HepG2 (cell line): Measurements from ENCODE around the gene CFAP119. TPM values are rescaled to one million over a fixed set of nuclear protein-coding genes. Genes with fewer than 3 reads are reported as not detected.
A peak's percentile ranks its signal among the peaks of the same experiment; 100 is the strongest.

Source experiments
- DNMT1 ChIP-seq: sonication (generic); formaldehyde crosslinking; IDR thresholded peaks from 2 replicates; pipeline ENCODE4 v1.5.1; 2020; ENCODE audit warnings: mild to moderate bottlenecking, missing genetic modification reagents
- EED ChIP-seq: sonication (generic); formaldehyde crosslinking; IDR thresholded peaks from 2 replicates; pipeline ENCODE4 v1.5.0; 2020; ENCODE audit warnings: mild to moderate bottlenecking, missing genetic modification reagents
- ELF1 ChIP-seq: sonication (generic); formaldehyde crosslinking; IDR thresholded peaks from 2 replicates; pipeline ENCODE4 v1.4.0; 2020; ENCODE audit warnings: missing genetic modification reagents
- GTF2F1 ChIP-seq: fragments of 150-350 bp; IDR thresholded peaks from 2 replicates; pipeline ENCODE4 v1.6.1; 2014; ENCODE audit warnings: low read length
- GTF3A ChIP-seq: sonication (generic); formaldehyde crosslinking; conservative IDR thresholded peaks from 2 replicates; pipeline ENCODE4 v1.4.0; 2020; ENCODE audit warnings: mild to moderate bottlenecking, missing genetic modification reagents
- HOXA5 ChIP-seq: sonication (generic); formaldehyde crosslinking; IDR thresholded peaks from 2 replicates; pipeline ENCODE4 v1.4.0; 2020; ENCODE audit warnings: missing genetic modification reagents
- HOXD1 ChIP-seq: sonication (generic); formaldehyde crosslinking; IDR thresholded peaks from 2 replicates; pipeline ENCODE4 v1.5.0; 2020; ENCODE audit warnings: missing genetic modification reagents
- IRF2 ChIP-seq: IDR thresholded peaks from 2 replicates; pipeline ENCODE4 v1.6.1; 2018; ENCODE audit warnings: missing genetic modification reagents, missing compliant biosample characterization
- NBN ChIP-seq: fragments of 450-650 bp; conservative IDR thresholded peaks from 2 replicates; pipeline ENCODE4 v1.6.1; 2017
- PCBP1 ChIP-seq: fragments of 200-400 bp; formaldehyde crosslinking; IDR thresholded peaks from 2 replicates; pipeline ENCODE4 v1.6.1; 2017; ENCODE audit warnings: mild to moderate bottlenecking, low read depth, low read length, borderline replicate concordance
- RCOR2 ChIP-seq: IDR thresholded peaks from 2 replicates; pipeline ENCODE4 v1.6.1; 2016; ENCODE audit warnings: missing biosample characterization, missing genetic modification reagents
- SIN3B ChIP-seq: fragments of 150-350 bp; IDR thresholded peaks from 2 replicates; pipeline ENCODE4 v1.6.1; 2014; ENCODE audit warnings: low read length
- TERF1 ChIP-seq: sonication (generic); formaldehyde crosslinking; IDR thresholded peaks from 2 replicates; pipeline ENCODE4 v1.8.0; 2022; ENCODE audit warnings: mild to moderate bottlenecking, missing genetic modification reagents, moderate library complexity
- U2AF2 ChIP-seq: fragments of 200-400 bp; formaldehyde crosslinking; IDR thresholded peaks from 2 replicates; pipeline ENCODE4 v1.6.1; 2017; ENCODE audit warnings: low read depth, mild to moderate bottlenecking, low read length
- WIZ ChIP-seq: sonication (generic); formaldehyde crosslinking; IDR thresholded peaks from 2 replicates; pipeline ENCODE4 v1.5.1; 2020; ENCODE audit warnings: mild to moderate bottlenecking, missing genetic modification reagents
- YY1 ChIP-seq: IDR thresholded peaks from 2 replicates; pipeline ENCODE4 v1.6.1; 2011; ENCODE audit warnings: low read length, low read depth, moderate library complexity, mild to moderate bottlenecking; ENCODE audit not compliant: insufficient read depth, insufficient replicate concordance
- ZBTB21 ChIP-seq: sonication (generic); formaldehyde crosslinking; IDR thresholded peaks from 2 replicates; pipeline ENCODE4 v1.4.0; 2020; ENCODE audit warnings: missing genetic modification reagents
- ZC3H4 ChIP-seq: sonication (generic); formaldehyde crosslinking; IDR thresholded peaks from 2 replicates; pipeline ENCODE4 v1.4.0; 2020; ENCODE audit warnings: missing genetic modification reagents, borderline replicate concordance
- ZNF34 ChIP-seq: sonication (generic); formaldehyde crosslinking; IDR thresholded peaks from 2 replicates; pipeline ENCODE4 v1.4.0; 2020; ENCODE audit warnings: mild to moderate bottlenecking, missing genetic modification reagents, borderline replicate concordance
- ZNF704 ChIP-seq: sonication (generic); formaldehyde crosslinking; IDR thresholded peaks from 2 replicates; pipeline ENCODE4 v1.8.1; 2023; ENCODE audit warnings: mild to moderate bottlenecking, inconsistent platforms, moderate library complexity, missing genetic modification reagents, borderline replicate concordance
- ZNF710 ChIP-seq: sonication (generic); formaldehyde crosslinking; IDR thresholded peaks from 2 replicates; pipeline ENCODE4 v1.5.0; 2020; ENCODE audit warnings: mild to moderate bottlenecking, missing genetic modification reagents, borderline replicate concordance
- polyA plus RNA-seq, 8 experiments: library from polyadenylated mRNA; depleted of rRNA in 3 of 8; stranded (reverse) in 7 of 8; unstranded in 1 of 8; fragments of >200 nt; fragmentation: Illumina TruSeq in 4 of 8; extraction: Trizol in 4 of 8; gene quantifications; 2 replicates each; pipeline versions ENCODE4 v1.2.1 to v1.2.3, GENCODE V29; 2011 to 2016; ENCODE audit warnings: low read depth in 4 of 8, missing spikeins in 1 of 8, mixed read lengths in 1 of 8; ENCODE audit not compliant: insufficient read depth in 1 of 8
- total RNA-seq, 5 experiments: library from RNA; depleted of rRNA; stranded (reverse); fragments of >200 nt; fragmentation: Illumina TruSeq; extraction: Trizol; gene quantifications; 2 replicates each; pipeline ENCODE4 v1.2.3, GENCODE V29; 2016; ENCODE audit warnings: low read depth in 1 of 5
- TF ChIP-seq, protein P1 (sequence below): fragments of 450-650 bp; IDR thresholded peaks from 2 replicates; pipeline ENCODE4 v1.6.1; 2017
- TF ChIP-seq, protein P2 (sequence below): sonication (generic); formaldehyde crosslinking; IDR thresholded peaks from 2 replicates; pipeline ENCODE4 v1.5.1; 2020; ENCODE audit warnings: mild to moderate bottlenecking, missing genetic modification reagents, moderate library complexity

CFAP119 gene
- total and polyA plus RNA-seq, 2 of the 13 experiments (the other 11 are each of a cell fraction or from before 2014, with no cell fraction given), result 6.4 TPM

GRCh38 chr16:30761928-30762902 is at the start of gene CFAP119, which contains the start of gene RNF40 (continued):
- TF ChIP-seq ZNF710 (no peak; the same call in 1 of the 2 replicates), GTF3A (peak; percentile 90), HOXD1 (CRISPR knock-in tag) (peak; percentile 70), YY1 (peak; percentile 99), IRF2 (CRISPR knock-in tag) (peak; percentile 69; the same call in 1 of the 2 replicates), DNMT1 (CRISPR knock-in tag) (peak; percentile 64), EED (CRISPR knock-in tag) (peak; percentile 71; the same call in 1 of the 2 replicates), TERF1 (CRISPR knock-in tag) (no peak), ZBTB21 (CRISPR knock-in tag) (peak; percentile 92), WIZ (0 out of 2 replicates have a peak, but pooled peaks have one; percentile 37), SIN3B (peak; percentile 77), U2AF2 (no peak), PCBP1 (0 out of 2 replicates have a peak, but pooled peaks have one; percentile 56), ZNF704 (CRISPR knock-in tag) (peak; percentile 68; the same call in 1 of the 2 replicates), GTF2F1 (no peak), ELF1 (CRISPR knock-in tag) (peak; percentile 67), ZC3H4 (CRISPR knock-in tag) (no peak), NBN (no peak), ZNF34 (CRISPR knock-in tag) (peak; percentile 74; the same call in 1 of the 2 replicates), HOXA5 (CRISPR knock-in tag) (peak; percentile 81), RCOR2 (CRISPR knock-in tag) (no peak)
- TF ChIP-seq, protein P1, sequence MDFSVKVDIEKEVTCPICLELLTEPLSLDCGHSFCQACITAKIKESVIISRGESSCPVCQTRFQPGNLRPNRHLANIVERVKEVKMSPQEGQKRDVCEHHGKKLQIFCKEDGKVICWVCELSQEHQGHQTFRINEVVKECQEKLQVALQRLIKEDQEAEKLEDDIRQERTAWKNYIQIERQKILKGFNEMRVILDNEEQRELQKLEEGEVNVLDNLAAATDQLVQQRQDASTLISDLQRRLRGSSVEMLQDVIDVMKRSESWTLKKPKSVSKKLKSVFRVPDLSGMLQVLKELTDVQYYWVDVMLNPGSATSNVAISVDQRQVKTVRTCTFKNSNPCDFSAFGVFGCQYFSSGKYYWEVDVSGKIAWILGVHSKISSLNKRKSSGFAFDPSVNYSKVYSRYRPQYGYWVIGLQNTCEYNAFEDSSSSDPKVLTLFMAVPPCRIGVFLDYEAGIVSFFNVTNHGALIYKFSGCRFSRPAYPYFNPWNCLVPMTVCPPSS, result no peak
- TF ChIP-seq, protein P2, sequence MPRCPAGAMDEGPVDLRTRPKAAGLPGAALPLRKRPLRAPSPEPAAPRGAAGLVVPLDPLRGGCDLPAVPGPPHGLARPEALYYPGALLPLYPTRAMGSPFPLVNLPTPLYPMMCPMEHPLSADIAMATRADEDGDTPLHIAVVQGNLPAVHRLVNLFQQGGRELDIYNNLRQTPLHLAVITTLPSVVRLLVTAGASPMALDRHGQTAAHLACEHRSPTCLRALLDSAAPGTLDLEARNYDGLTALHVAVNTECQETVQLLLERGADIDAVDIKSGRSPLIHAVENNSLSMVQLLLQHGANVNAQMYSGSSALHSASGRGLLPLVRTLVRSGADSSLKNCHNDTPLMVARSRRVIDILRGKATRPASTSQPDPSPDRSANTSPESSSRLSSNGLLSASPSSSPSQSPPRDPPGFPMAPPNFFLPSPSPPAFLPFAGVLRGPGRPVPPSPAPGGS, result no peak
